Bronchial epithelial cell (primary cell): ENCODE results near the gene LIMK1. TPM values are rescaled to one million over a fixed set of nuclear protein-coding genes. Genes with fewer than 3 reads are reported as not detected.

Experiments used
- DNase-seq: peaks from one replicate; pipeline ENCODE4 v3.0.0-alpha.2; 2010; ENCODE audit warnings: low read depth
- FAIRE-seq: peaks from 2 replicates; lab custom pipeline; 2011; peaks lifted over from hg19 to GRCh38; lab: Jason Lieb, UNC
- H3K27me3 ChIP-seq: 2 replicates; pipeline ENCODE4 v1.5.1; 2011; ENCODE audit warnings: low read length; ENCODE audit not compliant: control insufficient read depth, insufficient read depth
- H3K36me3 ChIP-seq: 2 replicates; pipeline ENCODE4 v1.5.1; 2011; ENCODE audit warnings: low read length; ENCODE audit not compliant: control insufficient read depth, insufficient read depth
- H3K4me3 ChIP-seq: 2 replicates; pipeline ENCODE4 v1.5.1; 2011; ENCODE audit warnings: mild to moderate bottlenecking, low read depth, low read length, control low read depth
- CTCF ChIP-seq: IDR thresholded peaks from 2 replicates; pipeline ENCODE4 v1.5.1; 2011; ENCODE audit warnings: mild to moderate bottlenecking, moderate library complexity, low read length, control low read depth, inconsistent platforms; ENCODE audit not compliant: insufficient read depth, severe bottlenecking
- total RNA-seq: library from RNA; depleted of rRNA; stranded (reverse); fragments of >200 nt; gene quantifications from 2 replicates; pipeline ENCODE4 v1.2.1, GENCODE V29; 2014

The LIMK1 gene
- total RNA-seq, 1 donor from 2014 or later: 11.6 TPM

- no peaks in the 10 kb centered on the region for H3K36me3 ChIP-seq
- no peak overlapping the region for H3K4me3 ChIP-seq
- DNase-seq (no peak), FAIRE-seq (no peak)
- H3K27me3 ChIP-seq: no peaks in the 10 kb centered on the region
- no peak for TF ChIP-seq CTCF
Measured at GRCh38 chr7:74069790-74070618, 13.6 kb upstream of the LIMK1 start.

- Histone ChIP-seq H3K4me3 (no peak overlapping the region), H3K36me3 (no peaks in the 10 kb centered on the region), H3K27me3 (no peaks in the 10 kb centered on the region)
- FAIRE-seq (no peak), DNase-seq (no peak)
- no peak for TF ChIP-seq CTCF
Measured at GRCh38 chr7:74070619-74070921, 13.0 kb upstream of the LIMK1 start.

- Histone ChIP-seq H3K4me3 (no peak overlapping the region), H3K36me3 (no peaks in the 10 kb centered on the region), H3K27me3 (no peaks in the 10 kb centered on the region)
- DNase-seq (no peak), FAIRE-seq (no peak)
- no peak for TF ChIP-seq CTCF
Measured at GRCh38 chr7:74071121-74071520, 12.5 kb upstream of the LIMK1 start.

GRCh38 chr7:74074770-74075169, 8.8 kb upstream of the LIMK1 start:
- DNase-seq (no peak), FAIRE-seq (no peak)
- H3K36me3 ChIP-seq: no peaks in the 10 kb centered on the region
- H3K4me3 ChIP-seq: no peak overlapping the region
- no peak for TF ChIP-seq CTCF
- no peaks in the 10 kb centered on the region for H3K27me3 ChIP-seq

- no peaks in the 10 kb centered on the region for H3K27me3 ChIP-seq
- no peaks in the 10 kb centered on the region for H3K36me3 ChIP-seq
- no peak overlapping the region for H3K4me3 ChIP-seq
- DNase-seq (no peak), FAIRE-seq (no peak)
- no peak for TF ChIP-seq CTCF
Measured at GRCh38 chr7:74078461-74078860, 5.1 kb upstream of the LIMK1 start.

GRCh38 chr7:74082770-74083116, 861 bp upstream of the LIMK1 start:
- no peak for FAIRE-seq

More at GRCh38 chr7:74082770-74083116, 861 bp upstream of the LIMK1 start:
- Histone ChIP-seq H3K36me3 (peaks cover 5% of the 10 kb centered on the region), H3K27me3 (no peaks in the 10 kb centered on the region), H3K4me3 (no peak overlapping the region)
- no peak for TF ChIP-seq CTCF
- no peak for DNase-seq
